Measurements from ENCODE around the gene PLEKHG4B.

- no peak for TF ChIP-seq CTCF (IDR thresholded peaks at IDR 0.05; ENCODE audit: low read depth, low read length)
- TF ChIP-seq EZH2phosphoT487 (IDR thresholded peaks at IDR 0.05; ENCODE audit: low read depth): no peak
These were observed 64.6 kb downstream of the PLEKHG4B start for GRCh38 chr5:156411-157072.

Data from OCI-LY3 (cell line).